TTC549 (cell line): ENCODE results near the gene CLDN2.
"Not testable (repeated sequence)": the region's sequence is repeated elsewhere in the genome, so short reads cannot be mapped to it uniquely, and the experiment has no call there.

Source experiments
- FAIRE-seq: peaks from 2 replicates; lab custom pipeline; 2012; peaks lifted over from hg19 to GRCh38; lab: Jason Lieb, UNC

The CLDN2 gene

GRCh38 chrX:106963111-106963510 lies 42.9 kb downstream of the CLDN2 start:
- no peak for FAIRE-seq

DNA sequence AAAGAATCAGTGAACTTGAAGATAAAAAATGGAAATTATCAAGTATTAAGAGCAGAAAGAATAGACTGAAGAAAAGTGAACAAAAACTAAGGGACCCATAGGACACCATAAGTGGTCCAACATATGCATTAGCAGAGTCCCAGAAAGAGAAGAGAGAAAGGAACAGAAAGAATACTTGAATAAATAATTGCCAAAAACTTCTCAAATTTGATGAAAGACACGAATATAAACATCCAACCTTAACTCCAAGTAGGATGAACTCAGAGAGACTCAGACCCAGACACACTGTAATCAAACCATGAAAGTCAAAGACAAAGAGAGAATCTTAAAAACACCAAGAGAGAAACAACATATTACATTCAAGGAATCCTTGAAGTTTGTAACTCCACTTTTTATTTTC lies 44.1 kb downstream of the CLDN2 start:
- no peak for FAIRE-seq

DNA sequence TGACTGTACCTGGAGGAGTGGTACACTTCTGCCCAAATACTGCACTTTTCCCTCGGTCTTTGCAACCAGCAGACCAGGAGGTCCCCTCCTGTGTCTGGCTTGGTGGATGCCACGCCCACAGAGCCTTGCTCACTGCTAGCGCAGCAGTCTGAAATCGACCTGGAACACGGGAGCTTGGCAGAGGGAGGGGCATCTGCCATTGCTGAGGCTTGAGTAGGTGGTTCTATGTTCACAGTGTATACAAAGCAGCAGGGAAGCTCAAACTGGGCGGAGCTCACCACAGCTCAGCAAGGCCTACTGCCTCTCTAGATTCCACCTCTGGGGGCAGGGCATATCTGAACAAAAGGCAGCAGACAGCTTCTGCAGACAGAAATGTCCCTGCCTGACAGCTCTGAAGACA lies 46.3 kb downstream of the CLDN2 start:
- FAIRE-seq: not testable (repeated sequence)

GRCh38 chrX:106972896-106973295 lies 52.7 kb downstream of the CLDN2 start:
- FAIRE-seq: no peak

DNA sequence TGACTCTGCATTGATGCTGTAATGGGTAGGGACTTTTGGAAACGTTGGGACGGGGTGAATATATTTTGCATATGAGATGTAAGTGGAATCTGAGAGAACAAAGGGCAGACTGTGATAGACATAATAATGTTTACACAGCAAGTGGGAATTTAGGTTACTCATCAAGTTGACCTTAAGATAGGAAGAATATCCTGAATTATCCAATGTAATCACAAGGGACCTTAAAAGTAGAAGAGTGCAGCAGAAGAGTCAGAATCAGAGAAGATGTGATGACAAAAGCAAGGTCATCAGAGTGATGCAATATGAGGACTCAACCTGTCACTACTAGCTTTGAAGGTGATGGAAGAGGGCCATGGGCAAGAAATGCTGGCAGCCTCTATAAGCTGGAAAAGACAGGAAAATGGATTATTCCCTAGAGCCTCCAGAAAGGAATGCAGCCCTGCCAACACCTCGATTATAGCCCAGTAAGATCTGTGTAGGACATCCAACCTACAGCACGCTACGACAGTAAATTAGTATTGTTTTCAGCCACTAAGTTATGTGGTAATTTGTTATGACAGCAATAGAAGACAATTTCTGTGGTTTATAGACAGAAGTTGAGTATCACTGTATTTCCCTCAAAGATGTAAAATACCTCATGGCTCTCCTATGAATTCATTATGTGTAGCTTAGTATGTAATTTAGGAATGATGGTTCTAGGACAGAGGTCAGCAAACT lies 53.4 kb downstream of the CLDN2 start:
- no peak for FAIRE-seq

DNA sequence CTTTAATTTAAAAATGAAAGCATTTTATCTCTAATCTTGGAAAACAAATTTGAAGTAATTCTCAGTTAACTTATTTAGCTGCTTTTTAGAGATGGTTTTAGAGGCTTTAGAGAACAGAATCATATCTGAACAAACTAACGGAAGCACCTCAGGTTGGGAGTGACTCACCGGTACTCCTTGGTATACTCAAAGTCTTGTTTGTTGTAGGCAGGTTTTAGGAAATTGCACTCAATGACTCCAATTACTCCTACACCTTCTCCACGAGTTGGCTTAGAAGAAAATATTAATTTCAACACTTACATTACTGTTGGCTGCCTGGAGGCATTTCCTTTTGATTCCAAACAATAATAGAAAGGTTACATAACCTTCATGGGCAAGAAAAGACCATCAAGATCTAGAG lies 56.2 kb downstream of the CLDN2 start:
- FAIRE-seq: no peak
